CD4-positive, alpha-beta T cell treated with Interleukin-10 for 1 hour (primary cell): ENCODE results near the gene XCL1.
A peak's percentile ranks its signal among the peaks of the same experiment; 100 is the strongest.
"Not testable (repeated sequence)": the region's sequence is repeated elsewhere in the genome, so short reads cannot be mapped to it uniquely, and the experiment has no call there.

Experiments used
- DNase-seq: peaks from one replicate; pipeline ENCODE4 v3.0.0-alpha.2; 2020

Gene XCL1

DNA sequence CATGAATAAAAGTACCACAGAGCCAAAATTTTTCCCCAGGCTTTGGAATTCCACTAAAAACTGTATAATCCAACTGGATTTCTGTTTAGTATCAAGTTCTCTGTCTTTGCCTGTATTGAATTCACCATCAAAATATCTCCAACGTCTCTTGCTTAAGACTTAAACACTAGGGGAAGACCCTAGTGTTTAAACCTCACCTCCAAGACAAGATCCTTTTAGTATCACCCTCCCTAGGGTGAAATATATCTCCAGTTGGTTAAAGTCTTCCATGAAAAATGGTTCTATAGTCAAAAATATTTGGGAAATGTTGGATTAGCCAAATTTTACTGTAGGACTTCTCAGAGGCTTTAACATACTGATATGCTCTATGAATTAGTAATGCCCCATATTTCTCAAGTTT lies 8.1 kb upstream of the XCL1 start:
- no peak for DNase-seq

DNA sequence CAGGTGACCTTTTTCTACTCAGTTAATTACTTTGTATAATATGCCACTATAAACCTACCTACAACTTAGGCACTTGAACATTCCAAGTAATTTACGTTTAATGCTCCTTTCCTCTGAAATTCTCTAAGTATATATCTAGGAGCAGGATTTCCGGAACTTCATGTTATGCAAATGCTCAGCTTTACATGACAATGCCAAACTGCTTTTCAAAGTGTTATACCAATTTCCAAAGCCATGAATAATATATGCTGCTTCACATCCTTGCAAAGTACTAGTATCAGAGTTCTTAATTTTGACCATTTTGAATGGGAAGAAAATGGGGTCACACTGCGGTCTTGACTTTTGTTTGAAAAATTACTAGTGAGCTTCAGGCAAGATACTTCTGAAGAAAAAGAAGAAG lies 5.8 kb upstream of the XCL1 start:
- DNase-seq: no peak

DNA sequence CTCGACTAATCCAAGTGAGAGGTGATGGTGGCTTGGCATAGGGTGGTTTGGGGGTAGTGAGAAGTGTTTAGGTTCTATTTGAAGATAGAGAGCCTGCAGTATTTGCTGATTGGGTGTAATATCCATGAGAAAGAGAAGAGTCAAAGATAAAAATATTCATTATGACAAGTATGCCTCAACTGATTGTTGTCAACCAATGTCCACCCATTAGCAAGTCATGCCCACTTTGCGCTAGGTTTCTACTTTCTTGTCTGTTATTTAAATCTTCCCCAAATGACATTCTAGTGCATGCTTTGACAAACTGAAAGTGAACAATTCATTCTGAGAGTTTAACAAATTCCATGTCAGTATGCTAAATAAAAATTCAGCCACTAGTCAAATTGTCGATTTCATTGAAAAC lies 3.8 kb upstream of the XCL1 start:
- DNase-seq: no peak

DNA sequence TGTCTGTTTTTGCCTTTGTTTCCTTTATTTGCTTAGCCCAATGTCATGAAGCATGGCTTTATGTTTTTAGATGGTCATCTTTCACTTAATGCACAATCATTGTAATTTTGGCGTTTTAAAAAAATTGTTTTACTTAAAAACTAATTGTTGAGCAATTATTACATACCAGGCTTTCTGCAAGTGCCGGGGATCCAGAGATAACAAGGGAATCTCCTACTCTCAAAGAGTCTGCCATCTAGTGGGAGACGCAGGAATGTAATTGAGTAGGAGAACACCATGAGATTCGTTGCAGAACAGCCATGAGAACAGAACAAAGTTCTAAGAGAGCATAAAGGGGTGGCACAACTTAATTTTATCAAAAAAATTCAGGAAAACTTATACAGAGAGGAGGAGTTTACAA lies 2.2 kb upstream of the XCL1 start:
- peak; percentile 53 for DNase-seq

DNA sequence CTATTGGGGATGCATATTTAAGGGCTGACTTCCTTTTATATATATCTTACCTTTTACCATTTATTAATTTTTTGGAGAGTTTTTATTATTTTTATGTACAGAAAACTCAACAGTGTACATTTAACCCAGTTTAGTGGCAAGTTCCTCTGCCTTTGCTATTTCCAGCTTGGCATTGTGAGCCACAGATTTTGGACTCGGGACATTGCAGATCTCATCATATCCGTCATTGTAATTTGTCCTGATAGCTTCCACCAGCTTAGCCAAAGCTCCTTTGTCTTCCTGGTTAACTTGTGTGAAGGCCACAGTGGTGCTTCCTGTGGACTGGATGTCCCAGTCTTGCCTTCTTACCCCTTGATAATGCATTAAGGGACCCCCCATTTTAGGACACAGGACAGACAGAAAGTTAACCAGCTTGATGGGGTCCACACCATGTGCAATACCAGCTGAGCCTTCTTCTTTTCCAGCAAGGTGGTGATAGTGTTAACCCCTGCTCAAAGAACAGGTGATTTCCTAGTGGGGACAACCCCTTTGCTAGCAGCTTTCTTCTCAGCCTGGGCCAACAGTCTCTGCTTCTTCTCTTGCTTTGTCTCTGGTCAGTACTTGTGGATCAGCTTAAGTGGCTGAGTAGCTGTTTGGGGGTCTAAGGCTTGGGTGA lies 2.3 kb downstream of the XCL1 start:
- not testable (repeated sequence) for DNase-seq

DNA sequence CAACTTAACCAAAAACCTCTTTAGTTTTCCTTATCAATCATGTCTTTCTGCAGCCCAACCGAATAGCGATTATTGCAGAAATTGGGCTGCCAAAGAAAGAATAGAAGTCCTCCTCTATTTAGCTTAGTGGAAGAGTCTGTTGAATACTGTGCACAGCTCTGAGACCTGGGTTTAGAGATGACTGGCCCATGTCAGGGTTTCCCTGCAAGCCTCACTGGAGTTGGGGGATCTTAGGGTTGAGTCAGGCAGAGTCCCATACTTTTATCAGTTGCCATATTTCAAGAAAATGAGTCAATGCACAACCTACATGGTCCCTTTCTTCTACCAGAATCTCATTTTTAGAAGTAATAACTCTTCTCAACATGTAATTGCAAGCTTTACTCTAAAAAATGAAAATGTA lies 3.9 kb downstream of the XCL1 start:
- not testable (repeated sequence) for DNase-seq

DNA sequence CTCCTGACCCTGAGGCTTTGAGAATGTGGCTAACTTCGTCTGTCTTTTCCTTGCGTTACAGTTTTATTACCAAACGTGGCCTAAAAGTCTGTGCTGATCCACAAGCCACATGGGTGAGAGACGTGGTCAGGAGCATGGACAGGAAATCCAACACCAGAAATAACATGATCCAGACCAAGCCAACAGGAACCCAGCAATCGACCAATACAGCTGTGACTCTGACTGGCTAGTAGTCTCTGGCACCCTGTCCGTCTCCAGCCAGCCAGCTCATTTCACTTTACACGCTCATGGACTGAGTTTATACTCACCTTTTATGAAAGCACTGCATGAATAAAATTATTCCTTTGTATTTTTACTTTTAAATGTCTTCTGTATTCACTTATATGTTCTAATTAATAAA lies 4.6 kb downstream of the XCL1 start:
- DNase-seq: not testable (repeated sequence)

DNA sequence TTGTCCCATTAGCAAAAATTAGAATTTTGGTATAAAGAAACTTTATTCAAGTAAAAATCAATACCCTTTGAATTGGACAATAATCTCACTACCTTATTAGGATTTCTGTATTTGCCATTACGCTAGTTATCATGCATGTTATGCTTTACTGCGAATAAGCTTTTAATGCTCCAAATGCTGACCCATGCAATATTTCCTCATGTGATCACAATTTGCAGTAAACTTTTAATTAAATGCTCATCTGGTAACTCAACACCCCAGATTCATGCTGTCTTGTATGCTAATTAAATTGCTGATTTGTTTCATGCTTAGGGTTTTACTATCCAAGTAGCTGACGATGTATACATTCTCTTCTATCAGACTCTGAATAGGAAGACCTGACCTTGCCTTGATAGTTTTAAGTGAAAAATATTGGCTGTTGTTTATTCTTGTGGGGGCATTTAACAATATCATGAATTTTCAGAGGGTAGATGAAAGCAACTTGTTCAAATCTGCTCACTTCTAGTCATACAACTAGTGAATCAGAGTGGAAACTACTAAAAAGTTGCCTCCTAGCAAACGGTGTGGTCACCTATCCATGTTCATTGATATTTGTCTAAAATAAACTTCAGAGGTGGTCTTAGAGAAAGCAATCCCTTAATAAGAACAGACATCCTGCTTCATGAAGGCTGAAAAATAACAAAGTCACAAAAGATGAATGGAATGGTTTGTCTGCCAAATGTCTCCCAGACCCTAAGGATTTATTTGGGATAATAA lies 5.6 kb downstream of the XCL1 start:
- no peak for DNase-seq

DNA sequence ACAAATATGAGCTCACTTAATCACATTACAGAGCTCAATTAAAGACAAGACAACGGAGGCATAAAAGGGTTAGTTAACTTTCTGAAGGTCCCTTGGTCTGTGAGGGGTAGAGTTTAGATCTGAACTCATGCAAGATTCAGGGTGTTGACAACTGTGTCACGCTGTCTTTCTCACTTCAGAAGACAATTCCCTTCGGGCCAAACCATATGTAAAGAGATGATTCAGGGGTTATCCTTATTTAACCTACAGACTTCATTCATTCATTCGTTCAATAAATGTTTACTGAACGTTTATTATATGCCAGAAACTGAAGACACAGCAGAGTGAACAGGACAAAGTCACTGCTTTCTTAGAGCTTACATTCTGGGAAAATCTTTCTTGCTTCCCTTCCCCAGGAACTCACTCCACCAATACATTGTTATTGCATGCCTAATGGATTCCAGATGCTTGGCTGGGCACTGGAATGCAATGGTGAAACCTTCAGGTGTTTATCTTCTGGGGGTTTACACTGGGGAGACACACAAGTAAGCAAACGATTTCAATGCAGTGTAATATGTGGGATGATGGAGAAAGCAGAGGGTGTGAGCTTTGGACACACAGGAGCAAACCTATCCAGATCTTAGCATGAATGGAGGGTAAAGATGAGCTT lies 6.4 kb downstream of the XCL1 start:
- no peak for DNase-seq

DNA sequence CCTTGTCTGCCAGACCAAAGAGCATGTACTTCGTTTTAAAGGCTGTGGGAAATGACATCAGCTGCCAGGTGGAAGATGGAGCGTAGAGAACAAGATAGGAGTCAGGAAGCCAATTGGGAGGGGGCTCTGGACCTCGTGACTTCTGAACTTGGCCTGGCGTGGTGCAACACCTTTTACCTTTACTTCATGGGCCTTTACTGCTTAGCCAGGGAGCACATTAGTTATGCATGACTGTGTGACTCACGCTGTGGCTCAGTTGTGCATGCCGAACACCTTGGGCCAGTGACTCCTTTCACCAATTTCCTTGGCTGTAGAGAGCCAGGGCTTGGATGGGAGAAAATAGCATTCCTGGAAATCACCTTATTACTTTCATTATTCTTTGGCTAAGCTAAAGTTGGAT lies 7.2 kb downstream of the XCL1 start:
- DNase-seq: no peak

DNA sequence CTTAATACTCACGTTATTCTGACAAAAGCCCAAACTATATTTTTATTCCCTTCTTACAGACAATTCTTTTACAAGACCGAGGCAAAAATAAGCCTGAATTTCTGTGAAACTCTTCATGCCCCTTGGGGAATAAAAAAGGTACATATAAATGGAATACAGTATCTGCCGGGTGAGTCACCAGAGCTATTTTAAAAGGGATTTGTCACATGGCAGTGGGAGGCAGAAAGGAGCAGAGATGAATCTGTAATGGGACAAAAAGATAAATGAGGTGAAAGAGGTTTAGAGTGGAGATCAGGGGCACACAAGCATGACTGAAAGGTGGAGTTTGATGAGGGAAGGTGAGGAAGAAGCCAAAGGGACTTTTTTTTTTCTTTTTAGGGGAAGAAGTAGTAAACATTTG lies 8.8 kb downstream of the XCL1 start:
- no peak for DNase-seq

DNA sequence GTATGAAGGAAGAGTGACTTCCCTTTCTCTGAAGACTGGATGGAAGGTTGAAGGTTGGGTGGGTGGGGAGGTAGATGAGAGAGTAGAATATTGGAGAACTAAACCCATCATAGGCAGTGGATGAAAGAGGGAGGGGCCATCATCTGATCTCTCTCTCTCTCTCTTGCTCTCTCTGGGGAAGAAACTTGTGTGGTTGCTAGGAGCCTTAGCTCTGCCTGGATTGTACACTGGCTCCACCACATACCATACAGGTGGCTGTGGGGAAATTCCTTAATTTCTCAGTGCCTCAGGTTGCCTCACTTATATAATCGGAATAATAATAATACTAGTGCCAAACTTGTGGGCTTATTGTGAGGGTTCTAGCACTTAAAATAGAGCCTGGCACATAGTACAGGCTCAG lies 9.5 kb downstream of the XCL1 start:
- DNase-seq: no peak

DNA sequence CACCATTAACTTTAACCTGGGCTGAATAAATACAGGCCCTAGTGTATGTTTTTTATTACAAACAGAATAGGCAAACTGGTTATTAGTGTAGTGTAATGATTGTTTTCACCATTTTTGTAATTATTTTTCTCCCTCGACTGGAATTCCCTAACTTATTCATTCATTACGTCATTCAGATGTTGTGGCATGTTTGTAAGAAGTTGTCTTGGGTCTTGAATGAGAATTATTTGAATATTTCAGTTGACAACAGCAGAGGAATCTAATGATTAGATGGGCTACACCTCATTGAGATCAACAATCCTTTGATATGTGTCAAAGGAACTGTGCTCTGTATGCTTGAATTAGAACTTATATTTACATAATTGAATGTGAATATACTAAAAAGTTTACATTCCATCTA lies 12.8 kb downstream of the XCL1 start:
- DNase-seq: no peak

DNA sequence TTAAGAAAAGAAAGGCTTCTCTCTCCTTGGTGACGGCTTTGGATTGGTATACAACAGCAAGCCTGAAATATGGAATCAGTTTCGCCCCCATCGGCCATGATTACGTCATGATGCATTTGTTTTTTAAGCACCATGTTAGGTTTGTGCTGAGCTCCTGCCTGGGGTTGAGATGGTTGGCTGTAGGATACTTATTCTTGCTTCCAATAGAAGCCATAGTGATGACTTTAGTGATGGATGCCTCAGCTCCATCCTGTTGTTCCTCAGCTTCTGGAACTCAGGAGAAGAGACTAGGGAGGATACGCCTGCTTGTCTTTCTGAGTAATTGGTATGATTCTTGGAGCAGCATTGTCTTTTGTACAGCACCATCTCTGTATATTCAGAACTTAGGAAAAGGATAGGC lies 14.7 kb downstream of the XCL1 start:
- no peak for DNase-seq

DNA sequence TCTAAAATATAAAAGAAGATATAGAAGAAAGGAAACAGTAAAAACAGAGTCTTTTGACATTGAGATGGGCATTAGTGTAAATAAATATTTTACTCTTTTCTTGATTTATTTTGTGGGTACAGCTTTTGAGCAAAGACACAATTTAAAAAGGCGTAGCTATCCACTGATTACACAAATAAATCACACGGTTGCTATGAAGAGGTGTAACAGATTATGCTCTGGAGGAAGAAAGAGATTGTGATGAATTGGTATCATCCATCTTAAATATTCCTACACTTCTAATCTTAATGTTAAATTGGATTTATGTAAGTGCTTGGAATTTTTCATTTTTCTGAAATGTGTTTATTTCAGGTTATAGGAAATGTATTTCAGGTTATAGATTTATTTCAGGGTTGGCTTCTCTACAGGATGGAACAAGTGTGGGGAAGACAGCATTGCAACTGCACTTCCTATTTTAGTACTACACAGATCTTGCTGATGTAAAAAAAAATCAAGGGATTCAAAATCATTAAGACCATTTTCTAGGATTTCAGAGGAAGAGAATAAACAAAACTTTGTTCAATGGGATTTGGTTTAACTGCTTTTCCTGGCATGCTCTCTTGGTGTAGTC lies 15.3 kb downstream of the XCL1 start:
- DNase-seq: no peak

DNA sequence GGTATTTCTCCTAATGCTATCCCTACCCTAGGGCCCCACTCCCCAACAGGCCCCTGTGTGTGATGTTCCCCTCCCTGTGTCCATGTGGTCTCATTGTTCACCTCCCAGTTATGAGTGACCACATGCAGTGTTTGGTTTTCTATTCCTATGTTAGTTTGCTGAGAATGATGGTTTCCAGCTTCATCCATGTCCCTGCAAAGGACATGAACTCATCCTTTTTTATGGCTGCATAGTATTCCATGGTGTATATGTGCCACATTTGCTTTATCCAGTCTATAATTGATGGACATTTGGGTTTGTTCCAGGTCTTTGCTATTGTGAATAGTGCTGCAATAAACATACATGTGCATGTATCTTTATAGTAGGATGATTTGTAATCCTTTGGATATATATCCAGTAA lies 19.0 kb downstream of the XCL1 start:
- DNase-seq: not testable (repeated sequence)

DNA sequence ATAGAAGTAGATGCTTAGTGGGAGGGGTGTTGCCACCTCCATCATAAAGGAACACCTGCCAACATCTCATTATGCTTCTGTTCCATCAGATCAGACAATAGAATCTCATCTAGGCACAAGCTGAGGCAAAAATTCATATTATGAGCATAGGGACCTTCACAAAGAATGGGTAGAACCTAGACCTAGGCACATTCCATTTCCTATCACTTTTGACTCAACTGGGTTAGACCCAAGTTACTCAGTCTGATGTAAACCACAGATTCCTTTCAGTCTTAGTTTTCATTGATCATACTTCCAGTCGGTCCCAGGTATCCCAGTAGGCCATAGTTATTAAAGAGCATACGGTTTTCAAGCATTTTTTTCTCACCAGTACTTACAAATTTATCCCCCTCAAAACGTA lies 21.7 kb downstream of the XCL1 start:
- no peak for DNase-seq

DNA sequence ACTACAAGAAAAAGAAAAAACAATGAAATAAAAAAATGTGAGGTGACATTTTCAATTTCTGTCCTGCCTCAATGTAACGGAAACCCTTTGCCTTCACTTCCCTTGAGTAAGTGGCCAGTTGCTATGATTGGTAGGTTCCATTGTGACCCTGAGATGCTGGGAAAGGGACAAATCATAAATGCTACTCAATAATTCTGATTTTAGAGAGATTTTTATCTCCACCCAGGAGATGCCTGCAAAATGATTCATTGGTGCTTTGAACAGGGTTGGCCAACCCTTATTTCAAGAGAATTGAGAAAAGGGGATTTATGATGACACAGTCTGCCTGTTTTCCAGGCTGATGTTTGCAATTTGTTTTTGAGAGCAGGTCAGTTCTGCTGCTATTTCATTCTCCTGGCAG lies 22.5 kb downstream of the XCL1 start:
- DNase-seq: no peak

DNA sequence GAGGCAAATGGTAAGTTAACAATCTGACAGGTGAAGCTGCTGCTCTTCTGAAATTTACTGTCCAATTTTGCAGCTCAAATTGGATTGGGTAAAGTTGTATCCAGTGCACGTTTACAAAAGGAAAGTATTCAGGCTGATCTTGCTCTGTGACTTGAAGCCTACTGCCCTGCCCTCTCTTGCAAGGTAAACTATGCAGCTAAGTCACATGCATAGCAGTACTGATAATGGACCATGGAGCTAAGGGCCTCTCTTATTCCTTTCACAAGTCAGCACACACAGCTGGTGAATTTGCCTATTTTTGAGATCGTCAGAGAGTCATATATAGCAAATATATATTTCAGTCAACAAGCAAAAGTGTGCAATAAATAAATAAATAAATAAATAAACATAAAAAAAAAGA lies 23.2 kb downstream of the XCL1 start:
- DNase-seq: no peak

DNA sequence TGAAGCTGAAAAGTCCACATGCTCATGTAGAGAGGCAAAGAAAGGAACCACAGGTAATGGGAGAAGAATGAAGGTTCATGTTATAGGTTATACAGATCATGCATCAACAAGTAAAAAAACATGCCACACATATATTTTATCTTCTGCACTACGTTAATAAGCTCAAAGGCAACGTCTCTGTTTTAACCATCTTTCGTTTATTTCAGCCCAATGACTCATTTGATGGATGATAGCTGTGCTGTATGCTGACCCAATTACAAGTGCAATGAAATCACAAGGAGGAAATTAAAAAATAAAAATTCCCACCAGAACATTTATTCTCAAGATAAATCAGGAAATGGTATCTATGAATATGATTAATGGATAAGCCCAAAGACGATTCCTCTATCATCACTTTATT lies 24.6 kb downstream of the XCL1 start:
- no peak for DNase-seq

DNA sequence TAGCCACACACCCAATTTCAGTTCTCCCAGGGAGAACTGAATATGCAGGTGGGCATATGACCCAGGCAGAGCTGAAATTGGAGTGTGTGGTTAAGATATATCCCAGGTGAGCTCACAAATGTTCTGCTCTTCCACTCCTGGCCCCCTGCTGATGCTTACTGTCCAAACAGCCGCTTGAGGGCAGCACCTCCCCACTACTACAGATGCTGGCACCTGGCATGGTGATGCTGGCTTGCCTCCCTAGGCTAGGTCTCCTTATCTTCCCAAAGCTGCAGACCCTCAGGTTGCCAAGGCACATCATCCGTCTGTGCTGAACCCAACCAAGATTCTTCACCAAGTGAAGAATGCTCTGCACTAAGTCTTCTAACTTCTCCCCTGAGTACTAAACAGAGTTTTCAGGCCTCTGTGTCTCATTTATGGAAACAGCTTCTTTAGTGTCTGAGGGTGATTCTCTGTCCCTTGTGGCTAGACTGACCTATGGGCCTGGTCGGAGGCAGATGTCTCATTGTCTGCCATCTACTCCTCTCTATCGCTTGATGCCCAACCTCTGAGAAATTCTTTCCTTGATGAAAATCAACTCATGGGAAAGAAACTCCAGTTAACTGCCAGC lies 27.2 kb downstream of the XCL1 start:
- DNase-seq: peak; percentile 71

DNA sequence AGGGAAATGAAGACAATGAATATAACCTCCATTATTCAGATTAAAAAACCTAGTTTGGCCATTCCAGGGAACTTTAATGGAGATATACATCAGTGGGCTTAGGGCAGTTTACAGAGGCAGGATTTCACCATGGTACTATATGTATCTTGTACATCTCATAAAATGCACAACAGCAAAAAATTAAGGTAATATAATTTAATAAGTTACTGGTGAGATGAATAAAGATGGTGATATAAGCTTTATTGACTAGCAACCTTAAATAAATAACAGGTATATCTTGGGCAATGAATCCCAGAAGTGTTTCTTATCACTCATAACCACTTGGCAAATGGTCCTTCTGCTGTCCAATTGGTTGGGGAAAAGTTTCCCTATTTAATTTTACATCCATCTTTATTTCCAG lies 29.0 kb downstream of the XCL1 start:
- no peak for DNase-seq

DNA sequence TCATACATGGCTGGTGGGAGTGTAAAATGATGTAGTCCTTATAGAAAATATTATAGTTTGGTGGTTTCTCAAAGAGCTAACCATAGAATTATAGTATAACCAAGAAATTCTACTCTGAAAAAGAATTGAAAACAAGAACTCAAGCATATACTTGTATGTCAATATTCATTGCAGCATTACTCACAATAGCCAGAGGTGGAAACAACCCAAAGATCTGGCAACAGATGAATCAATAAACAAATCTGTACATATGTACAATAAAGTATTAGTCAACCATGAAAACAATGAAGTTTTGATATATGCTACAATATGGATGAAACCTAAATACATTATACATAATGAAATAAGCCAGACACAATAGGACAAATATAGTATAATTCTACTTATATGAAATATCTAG lies 29.7 kb downstream of the XCL1 start:
- no peak for DNase-seq
